Loucy (cell line): Measurements from ENCODE around the gene TPRX2.

Experiments used
- H2AFZ ChIP-seq: fragments of 200-600 bp; sonication (generic); 2 replicates; pipeline ENCODE4 v1.6.0; 2016; ENCODE audit warnings: antibody characterized with exemption, mild to moderate bottlenecking, low read length, moderate library complexity
- H3F3A ChIP-seq: fragments of 200-600 bp; 2 replicates; pipeline ENCODE4 v1.6.0; 2016; ENCODE audit warnings: antibody characterized with exemption, low read depth, mild to moderate bottlenecking
- H3K27me3 ChIP-seq: fragments of 200-600 bp; sonication (generic); 2 replicates; pipeline ENCODE4 v1.6.1; 2014; ENCODE audit warnings: low read length, mild to moderate bottlenecking; ENCODE audit not compliant: insufficient read depth, poor library complexity, severe bottlenecking
- H3K36me3 ChIP-seq: fragments of 200-600 bp; sonication (generic); 2 replicates; pipeline ENCODE4 v1.6.1; 2016; ENCODE audit warnings: low read length; ENCODE audit not compliant: insufficient read depth
- H3K4me1 ChIP-seq: fragments of 200-600 bp; sonication (generic); 2 replicates; pipeline ENCODE4 v1.5.1; 2014; ENCODE audit warnings: low read length, mild to moderate bottlenecking; ENCODE audit not compliant: insufficient read depth, poor library complexity, severe bottlenecking
- H3K4me2 ChIP-seq: fragments of 200-600 bp; sonication (generic); 2 replicates; pipeline ENCODE4 v1.6.0; 2014; ENCODE audit warnings: antibody characterized with exemption, low read length, low read depth, mild to moderate bottlenecking; ENCODE audit not compliant: poor library complexity, severe bottlenecking
- H3K4me3 ChIP-seq: fragments of 200-600 bp; sonication (generic); 2 replicates; pipeline ENCODE4 v1.5.1; 2014; ENCODE audit warnings: low read length, mild to moderate bottlenecking, mixed read lengths; ENCODE audit not compliant: poor library complexity, severe bottlenecking
- H3K79me2 ChIP-seq: fragments of 200-600 bp; sonication (generic); 2 replicates; pipeline ENCODE4 v1.6.1; 2014; ENCODE audit warnings: low read length; ENCODE audit not compliant: insufficient read depth
- H3K9ac ChIP-seq: fragments of 200-600 bp; sonication (generic); 2 replicates; pipeline ENCODE4 v1.6.0; 2014; ENCODE audit warnings: mild to moderate bottlenecking, low read depth, low read length, moderate library complexity; ENCODE audit not compliant: poor library complexity, severe bottlenecking
- H3K9me2 ChIP-seq: fragments of 200-600 bp; sonication (generic); replicated peaks from 2 replicates; pipeline ENCODE4 v1.6.1; 2016; ENCODE audit warnings: low read depth, low read length, mixed read lengths
- H3K9me3 ChIP-seq: fragments of 200-600 bp; sonication (generic); 2 replicates; pipeline ENCODE4 v1.6.1; 2014; ENCODE audit warnings: mild to moderate bottlenecking, antibody characterized with exemption, low read length, low read depth; ENCODE audit not compliant: insufficient read depth
- H4K20me1 ChIP-seq: fragments of 200-600 bp; sonication (generic); 2 replicates; pipeline ENCODE4 v1.6.0; 2014; ENCODE audit warnings: antibody characterized with exemption, low read length, mild to moderate bottlenecking; ENCODE audit not compliant: insufficient read depth, poor library complexity, severe bottlenecking
- EZH2phosphoT487 ChIP-seq: fragments of 200-600 bp; IDR thresholded peaks from 2 replicates; pipeline ENCODE4 v1.6.1; 2018; ENCODE audit warnings: antibody characterized with exemption, mild to moderate bottlenecking, moderate library complexity, borderline replicate concordance
- TF ChIP-seq, protein P1 (sequence below): fragments of 200-600 bp; sonication (generic); conservative IDR thresholded peaks from 2 replicates; pipeline ENCODE4 v1.5.1; 2014; ENCODE audit warnings: mild to moderate bottlenecking, antibody characterized with exemption, low read length

TPRX2 gene

DNA sequence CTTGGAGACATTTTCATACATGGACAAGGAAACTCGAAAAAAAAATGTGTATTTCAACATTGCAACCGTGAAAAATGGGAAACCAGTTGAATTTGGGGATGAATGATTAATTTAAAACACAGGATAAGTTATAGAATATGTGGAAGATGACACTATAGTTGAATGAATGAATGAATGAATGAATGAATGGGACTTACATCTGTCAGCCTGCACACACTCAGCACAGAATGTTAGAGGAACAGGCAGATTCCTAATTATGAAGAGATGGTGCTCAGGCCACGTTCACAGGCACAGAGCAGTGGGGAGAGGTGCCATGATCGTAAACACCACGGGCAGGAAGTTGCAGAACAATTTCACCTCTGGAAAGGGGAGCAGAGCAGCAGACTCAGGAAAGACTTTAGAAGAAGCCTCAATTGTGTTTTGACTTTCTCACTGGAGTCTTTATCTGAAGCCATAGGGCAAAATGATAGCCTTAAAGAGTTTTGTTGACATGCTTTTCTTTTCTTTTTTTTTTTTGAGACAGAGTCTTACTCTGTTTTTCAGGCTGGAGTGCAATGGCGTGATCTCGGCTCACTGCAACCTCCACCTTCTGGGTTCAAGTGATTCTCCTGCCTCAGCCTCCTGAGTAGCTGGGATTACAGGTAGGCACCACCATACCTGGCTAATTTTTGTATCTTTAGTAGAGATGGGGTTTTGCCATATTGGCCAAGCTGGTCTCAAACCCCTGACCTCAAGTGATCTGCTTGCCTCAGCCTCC is 32.0 kb downstream of the TPRX2 start:
- H3K9ac ChIP-seq = no peak overlapping the region
- no peaks in the 10 kb centered on the region for H3K36me3 ChIP-seq
- H3F3A ChIP-seq = no peaks in the 10 kb centered on the region
- TF ChIP-seq EZH2phosphoT487 = no peak
- TF ChIP-seq, protein P1, sequence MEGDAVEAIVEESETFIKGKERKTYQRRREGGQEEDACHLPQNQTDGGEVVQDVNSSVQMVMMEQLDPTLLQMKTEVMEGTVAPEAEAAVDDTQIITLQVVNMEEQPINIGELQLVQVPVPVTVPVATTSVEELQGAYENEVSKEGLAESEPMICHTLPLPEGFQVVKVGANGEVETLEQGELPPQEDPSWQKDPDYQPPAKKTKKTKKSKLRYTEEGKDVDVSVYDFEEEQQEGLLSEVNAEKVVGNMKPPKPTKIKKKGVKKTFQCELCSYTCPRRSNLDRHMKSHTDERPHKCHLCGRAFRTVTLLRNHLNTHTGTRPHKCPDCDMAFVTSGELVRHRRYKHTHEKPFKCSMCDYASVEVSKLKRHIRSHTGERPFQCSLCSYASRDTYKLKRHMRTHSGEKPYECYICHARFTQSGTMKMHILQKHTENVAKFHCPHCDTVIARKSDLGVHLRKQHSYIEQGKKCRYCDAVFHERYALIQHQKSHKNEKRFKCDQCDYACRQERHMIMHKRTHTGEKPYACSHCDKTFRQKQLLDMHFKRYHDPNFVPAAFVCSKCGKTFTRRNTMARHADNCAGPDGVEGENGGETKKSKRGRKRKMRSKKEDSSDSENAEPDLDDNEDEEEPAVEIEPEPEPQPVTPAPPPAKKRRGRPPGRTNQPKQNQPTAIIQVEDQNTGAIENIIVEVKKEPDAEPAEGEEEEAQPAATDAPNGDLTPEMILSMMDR = no peak
- H4K20me1 ChIP-seq = no peaks in the 10 kb centered on the region
- H3K9me3 ChIP-seq = no peaks in the 10 kb centered on the region
- no peaks in the 10 kb centered on the region for H3K27me3 ChIP-seq
- H3K9me2 ChIP-seq = no peaks in the 10 kb centered on the region
- no peaks in the 10 kb centered on the region for H3K4me1 ChIP-seq
- H3K79me2 ChIP-seq = no peaks in the 10 kb centered on the region
- no peak overlapping the region for H3K4me2 ChIP-seq
- H3K4me3 ChIP-seq = no peak overlapping the region
- H2AFZ ChIP-seq = no peak overlapping the region

DNA sequence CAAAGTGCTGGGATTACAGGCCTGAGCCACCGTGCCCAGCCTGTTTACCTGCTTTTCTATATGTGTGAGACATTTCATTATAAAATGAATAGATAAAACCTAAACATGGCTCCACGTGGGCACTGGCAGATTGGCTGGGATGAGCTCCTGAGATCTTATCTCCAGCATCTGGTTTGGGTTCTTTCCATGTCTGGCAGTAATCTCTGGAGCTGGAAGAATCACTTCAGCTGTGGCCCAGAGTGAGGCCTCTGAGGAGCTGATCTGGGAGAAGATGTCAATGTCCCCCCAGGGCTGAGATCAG is 32.5 kb downstream of the TPRX2 start:
- no peak overlapping the region for H3K4me3 ChIP-seq
- no peaks in the 10 kb centered on the region for H3K79me2 ChIP-seq
- H3K9me2 ChIP-seq = no peaks in the 10 kb centered on the region
- no peak overlapping the region for H3K9ac ChIP-seq
- H3K4me2 ChIP-seq = no peak overlapping the region
- no peaks in the 10 kb centered on the region for H3K36me3 ChIP-seq
- H3F3A ChIP-seq = no peaks in the 10 kb centered on the region
- H3K4me1 ChIP-seq = no peaks in the 10 kb centered on the region
- no peaks in the 10 kb centered on the region for H3K27me3 ChIP-seq
- no peak for TF ChIP-seq EZH2phosphoT487
- TF ChIP-seq, protein P1 = no peak
- no peaks in the 10 kb centered on the region for H4K20me1 ChIP-seq
- no peak overlapping the region for H2AFZ ChIP-seq
- no peaks in the 10 kb centered on the region for H3K9me3 ChIP-seq

DNA sequence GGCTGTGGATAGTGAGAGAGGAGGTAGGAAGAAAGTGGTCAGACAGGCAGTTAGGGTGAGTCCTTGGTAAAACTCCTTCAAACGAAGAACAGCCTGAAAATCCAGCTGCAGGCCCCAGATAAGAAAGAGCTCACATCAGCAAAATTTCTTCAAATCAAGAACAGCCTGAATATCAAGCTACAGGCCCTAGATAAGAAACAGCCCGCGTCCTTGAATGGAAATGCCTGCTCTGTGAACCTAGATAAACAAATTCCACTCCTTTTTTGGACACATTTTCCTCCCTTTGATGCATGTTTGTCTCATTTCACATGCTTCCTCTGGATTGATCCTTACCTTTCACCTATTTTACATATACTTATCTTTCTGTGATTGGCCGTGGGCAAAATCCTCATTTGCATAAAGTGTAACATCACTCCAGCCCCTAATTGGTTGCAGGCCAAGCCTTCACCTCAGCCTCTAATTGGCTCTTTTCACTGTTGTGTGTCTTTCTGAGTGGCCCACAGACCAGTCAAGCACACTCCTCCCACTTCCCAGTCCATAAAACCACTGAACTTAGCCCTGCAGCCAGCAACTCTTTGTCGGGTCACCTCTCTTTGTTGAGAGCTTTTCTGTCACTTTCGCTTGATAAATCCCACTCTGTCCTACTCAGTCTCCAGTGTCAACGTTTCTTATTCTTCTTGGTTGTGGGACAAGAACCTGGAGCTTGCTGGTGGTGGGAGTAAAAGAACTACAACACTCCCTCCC is 33.1 kb downstream of the TPRX2 start:
- TF ChIP-seq, protein P1 = no peak
- TF ChIP-seq EZH2phosphoT487 = no peak
- Histone ChIP-seq H3K27me3 (no peaks in the 10 kb centered on the region), H3K79me2 (no peaks in the 10 kb centered on the region), H3K9me2 (no peaks in the 10 kb centered on the region), H3F3A (no peaks in the 10 kb centered on the region), H3K9ac (no peak overlapping the region), H3K4me3 (no peak overlapping the region), H3K4me1 (no peaks in the 10 kb centered on the region), H3K9me3 (no peaks in the 10 kb centered on the region), H3K4me2 (no peak overlapping the region), H2AFZ (no peak overlapping the region), H3K36me3 (no peaks in the 10 kb centered on the region), H4K20me1 (no peaks in the 10 kb centered on the region)
